GM19099 (cell line): ENCODE results near the gene PRSS27.

ENCODE experiments used
- POLR2A ChIP-seq: IDR thresholded peaks from 3 replicates; pipeline ENCODE4 v1.6.1; 2011; ENCODE audit warnings: low read depth; ENCODE audit not compliant: insufficient read length; ENCODE audit errors: extremely low read depth

PRSS27 gene

DNA sequence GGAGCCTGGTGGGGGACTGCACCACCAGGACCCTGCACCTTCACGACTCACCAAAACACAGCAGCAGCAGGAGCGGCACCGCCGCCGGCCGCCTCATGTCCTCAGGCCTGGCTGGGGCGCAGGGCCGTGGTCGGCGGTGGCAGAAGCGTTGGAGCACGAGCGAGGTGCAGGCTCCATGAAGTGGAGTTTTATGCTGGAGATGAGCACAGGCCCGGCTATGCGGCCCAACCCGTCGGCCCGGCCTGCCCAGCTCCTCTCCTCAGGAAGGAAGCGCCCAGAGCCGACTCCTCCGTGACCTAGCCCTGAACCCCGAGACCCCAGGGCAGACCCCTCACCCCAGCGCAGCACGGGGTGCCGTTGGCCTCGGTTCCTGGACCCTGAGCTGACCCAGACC is at the start of gene PRSS27:
Gene PRSS27, minus strand, starts transcription at position 161 of the 394 bp plus-strand sequence. Its CDS starts 64 bp downstream, at position 97.
- TF ChIP-seq POLR2A = no peak

DNA sequence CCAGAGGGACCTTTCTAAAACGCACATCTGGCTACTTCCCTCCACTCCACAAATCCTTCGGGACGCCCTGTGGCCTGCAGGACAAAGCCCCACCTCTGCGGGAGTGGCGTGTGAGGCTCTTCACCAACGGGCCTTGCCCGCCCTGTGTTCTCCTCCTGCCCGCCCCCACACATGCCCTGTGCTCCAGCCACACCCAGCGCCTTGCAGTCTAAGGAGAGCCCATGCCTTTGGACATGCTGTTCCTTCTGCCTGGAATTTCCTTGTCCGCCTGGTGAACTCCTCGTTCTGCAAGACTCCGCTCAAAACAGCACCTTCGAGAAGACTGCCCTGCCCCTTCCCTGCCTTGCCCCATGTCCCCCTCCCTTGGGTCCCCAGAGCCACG is 49.6 kb upstream of the PRSS27 start:
- no peak for TF ChIP-seq POLR2A

DNA sequence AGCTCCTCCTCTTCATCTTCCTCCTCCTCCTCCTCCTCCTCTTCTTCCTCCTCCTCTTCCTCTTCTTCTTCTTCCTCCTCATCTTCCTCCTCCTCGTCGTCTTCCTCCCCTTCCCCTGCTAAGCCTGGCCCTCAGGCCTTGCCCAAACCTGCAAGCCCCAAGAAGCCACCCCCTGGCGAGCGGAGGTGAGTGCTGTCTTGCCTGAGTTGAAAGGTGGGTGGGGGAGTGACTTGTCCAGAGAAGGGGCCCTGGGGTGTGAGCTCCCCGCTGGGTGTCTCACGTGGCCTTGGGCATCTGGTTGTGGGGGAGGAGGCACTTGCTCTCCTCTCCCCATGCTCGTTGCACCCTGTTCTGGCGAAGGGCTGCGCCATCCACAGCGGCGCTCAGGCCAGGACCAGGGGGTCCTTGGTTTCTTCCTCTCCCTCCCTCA is 49.1 kb upstream of the PRSS27 start:
- no peak for TF ChIP-seq POLR2A

DNA sequence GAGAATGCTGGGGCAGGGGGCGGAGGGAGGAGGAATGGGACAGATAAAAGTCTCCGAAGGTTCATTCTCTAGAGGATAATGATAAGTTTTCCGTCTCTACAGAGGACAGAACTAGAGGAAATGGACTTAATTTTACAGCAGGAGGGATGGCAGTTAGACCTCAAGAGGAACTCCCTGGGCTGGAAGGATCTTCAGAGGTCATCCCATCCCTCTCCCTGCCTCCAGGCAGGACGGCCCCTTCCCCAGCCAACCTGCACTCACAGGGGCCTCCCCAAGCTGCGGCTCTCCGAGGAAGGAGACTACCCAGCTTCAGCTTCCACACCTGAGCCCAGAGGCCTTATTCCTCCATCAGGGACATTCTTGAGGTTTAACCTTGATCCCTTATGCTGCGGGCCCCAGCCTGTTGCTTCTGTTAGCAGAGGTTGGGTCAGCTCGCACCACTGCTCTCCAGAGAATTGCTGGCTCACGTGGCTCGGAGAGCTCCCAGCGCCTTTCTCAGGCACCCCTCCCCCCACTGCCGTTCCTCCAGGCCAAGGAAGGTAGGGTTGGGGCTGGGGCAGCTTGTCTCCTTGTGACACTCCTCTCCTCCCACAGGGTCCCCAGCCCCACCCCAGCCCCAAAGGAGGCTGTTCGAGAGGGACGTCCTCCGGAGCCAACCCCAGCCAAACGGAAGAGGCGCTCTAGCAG is 48.5 kb upstream of the PRSS27 start:
- TF ChIP-seq POLR2A = no peak

DNA sequence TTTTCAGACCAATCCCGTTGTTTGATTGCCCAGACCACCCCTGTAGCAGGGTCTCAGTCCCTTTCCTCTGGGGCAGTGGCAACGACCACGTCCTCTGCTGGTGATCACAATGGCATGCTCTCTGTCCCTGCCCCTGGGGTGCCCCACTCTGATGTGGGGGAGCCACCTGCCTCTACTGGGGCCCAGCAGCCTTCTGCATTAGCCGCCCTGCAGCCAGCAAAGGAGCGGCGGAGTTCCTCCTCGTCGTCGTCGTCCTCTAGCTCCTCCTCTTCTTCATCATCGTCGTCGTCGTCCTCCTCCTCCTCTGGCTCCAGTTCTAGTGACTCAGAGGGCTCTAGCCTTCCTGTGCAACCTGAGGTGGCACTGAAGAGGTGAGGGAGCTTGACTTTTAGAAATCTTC is 47.9 kb upstream of the PRSS27 start:
- TF ChIP-seq POLR2A = no peak

DNA sequence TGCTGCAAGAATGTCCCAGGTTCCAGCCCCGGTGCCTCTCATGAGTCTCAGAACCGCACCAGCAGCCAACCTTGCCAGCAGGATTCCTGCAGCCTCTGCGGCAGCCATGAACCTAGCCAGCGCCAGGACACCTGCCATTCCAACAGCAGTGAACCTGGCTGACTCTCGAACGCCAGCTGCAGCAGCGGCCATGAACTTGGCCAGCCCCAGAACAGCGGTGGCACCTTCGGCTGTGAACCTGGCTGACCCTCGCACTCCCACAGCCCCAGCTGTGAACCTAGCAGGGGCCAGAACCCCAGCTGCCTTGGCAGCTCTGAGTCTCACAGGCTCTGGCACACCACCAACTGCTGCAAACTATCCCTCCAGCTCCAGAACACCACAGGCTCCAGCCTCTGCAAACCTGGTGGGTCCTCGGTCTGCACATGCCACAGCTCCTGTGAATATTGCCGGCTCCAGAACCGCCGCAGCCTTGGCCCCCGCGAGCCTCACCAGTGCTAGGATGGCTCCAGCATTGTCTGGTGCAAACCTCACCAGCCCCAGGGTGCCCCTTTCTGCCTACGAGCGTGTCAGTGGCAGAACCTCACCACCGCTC is 47.2 kb upstream of the PRSS27 start:
- no peak for TF ChIP-seq POLR2A

DNA sequence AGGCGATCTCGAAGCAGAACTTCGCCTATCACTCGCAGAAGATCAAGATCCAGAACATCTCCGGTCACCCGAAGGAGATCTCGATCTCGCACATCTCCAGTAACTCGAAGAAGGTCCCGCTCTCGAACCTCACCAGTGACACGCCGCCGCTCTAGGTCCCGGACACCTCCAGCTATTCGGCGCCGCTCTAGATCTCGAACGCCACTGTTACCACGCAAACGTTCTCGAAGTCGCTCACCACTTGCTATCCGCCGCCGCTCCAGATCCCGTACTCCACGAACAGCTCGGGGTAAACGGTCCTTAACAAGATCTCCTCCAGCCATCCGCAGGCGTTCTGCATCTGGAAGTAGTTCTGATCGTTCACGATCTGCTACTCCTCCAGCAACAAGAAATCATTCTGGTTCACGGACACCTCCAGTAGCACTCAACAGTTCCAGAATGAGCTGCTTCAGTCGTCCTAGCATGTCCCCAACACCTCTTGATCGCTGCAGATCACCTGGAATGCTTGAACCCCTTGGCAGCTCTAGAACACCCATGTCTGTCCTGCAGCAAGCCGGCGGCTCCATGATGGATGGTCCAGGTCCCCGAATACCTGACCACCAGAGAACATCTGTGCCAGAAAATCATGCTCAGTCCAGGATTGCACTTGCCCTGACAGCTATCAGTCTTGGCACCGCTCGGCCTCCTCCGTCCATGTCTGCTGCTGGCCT is 46.6 kb upstream of the PRSS27 start:
- no peak for TF ChIP-seq POLR2A

DNA sequence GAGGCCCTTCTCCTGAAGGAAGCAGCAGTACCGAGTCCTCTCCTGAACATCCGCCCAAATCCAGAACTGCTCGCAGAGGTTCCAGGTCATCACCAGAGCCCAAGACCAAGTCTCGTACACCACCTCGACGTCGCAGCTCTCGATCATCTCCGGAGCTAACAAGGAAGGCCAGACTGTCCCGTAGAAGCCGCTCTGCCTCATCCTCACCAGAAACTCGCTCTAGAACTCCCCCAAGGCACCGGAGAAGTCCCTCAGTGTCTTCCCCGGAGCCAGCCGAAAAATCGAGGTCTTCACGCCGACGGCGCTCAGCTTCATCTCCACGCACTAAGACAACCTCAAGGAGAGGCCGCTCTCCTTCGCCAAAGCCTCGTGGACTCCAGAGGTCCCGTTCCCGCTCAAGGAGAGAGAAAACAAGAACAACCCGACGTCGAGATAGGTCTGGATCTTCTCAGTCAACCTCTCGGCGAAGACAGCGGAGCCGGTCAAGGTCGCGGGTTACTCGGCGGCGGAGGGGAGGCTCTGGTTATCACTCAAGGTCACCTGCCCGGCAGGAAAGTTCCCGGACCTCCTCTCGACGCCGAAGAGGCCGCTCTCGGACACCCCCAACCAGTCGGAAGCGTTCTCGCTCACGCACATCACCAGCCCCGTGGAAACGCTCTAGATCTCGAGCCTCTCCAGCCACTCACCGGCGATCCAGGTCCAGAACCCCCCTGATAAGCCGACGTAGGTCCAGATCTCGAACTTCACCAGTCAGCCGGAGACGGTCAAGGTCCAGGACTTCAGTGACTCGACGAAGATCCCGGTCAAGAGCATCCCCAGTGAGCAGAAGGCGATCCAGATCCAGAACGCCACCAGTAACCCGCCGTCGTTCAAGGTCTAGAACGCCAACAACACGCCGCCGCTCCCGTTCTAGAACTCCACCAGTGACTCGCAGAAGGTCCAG is 45.7 kb upstream of the PRSS27 start:
- TF ChIP-seq POLR2A = no peak

DNA sequence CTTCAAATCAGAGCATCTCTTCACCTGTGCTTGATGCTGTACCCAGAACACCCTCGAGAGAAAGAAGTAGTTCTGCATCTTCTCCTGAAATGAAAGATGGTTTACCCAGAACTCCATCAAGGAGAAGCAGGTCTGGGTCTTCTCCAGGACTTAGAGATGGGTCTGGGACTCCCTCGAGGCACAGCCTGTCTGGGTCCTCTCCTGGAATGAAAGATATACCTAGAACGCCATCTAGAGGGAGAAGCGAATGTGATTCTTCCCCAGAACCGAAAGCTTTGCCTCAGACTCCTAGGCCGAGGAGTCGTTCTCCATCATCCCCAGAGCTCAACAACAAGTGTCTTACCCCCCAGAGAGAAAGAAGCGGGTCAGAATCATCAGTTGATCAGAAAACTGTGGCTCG is 44.7 kb upstream of the PRSS27 start:
- TF ChIP-seq POLR2A = no peak

DNA sequence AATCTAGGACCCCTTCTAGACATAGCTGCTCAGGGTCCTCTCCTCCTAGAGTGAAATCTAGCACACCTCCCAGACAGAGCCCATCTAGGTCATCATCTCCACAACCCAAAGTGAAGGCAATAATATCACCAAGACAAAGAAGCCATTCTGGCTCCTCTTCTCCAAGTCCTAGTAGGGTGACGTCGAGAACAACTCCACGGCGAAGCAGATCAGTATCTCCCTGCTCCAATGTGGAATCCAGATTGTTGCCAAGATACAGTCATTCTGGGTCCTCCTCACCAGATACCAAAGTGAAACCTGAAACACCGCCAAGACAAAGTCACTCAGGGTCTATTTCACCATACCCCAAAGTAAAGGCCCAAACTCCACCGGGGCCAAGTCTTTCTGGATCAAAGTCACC is 43.1 kb upstream of the PRSS27 start:
- no peak for TF ChIP-seq POLR2A

DNA sequence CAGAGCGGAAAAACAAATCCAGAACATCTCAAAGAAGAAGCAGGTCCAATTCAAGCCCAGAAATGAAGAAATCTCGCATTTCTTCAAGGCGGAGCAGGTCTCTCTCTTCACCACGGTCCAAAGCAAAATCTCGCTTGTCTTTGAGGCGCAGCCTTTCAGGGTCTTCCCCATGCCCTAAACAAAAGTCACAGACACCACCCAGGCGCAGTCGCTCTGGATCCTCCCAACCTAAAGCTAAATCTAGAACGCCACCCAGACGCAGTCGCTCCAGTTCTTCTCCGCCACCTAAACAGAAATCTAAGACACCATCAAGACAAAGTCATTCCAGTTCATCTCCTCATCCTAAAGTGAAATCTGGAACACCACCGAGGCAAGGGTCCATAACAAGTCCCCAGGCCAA is 42.7 kb upstream of the PRSS27 start:
- TF ChIP-seq POLR2A = no peak

DNA sequence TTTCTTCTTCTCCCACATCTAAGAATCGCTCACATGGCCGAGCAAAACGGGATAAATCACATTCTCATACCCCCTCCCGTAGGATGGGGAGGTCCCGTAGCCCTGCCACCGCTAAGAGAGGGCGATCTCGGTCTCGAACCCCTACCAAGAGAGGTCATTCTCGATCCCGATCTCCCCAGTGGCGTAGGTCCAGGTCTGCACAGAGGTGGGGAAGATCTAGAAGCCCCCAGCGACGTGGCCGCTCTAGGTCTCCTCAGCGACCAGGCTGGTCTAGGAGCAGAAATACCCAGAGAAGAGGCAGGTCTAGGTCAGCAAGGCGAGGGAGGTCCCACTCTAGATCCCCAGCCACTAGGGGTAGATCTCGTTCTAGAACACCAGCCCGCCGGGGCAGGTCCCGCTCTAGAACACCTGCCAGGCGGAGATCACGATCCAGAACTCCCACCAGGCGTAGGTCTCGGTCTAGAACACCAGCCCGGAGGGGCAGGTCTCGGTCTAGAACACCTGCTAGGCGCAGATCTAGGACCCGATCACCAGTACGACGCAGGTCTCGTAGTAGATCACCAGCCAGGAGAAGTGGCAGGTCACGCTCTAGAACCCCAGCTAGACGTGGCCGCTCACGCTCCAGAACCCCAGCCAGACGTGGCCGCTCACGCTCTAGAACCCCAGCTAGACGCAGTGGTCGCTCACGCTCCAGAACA is 42.0 kb upstream of the PRSS27 start:
- no peak for TF ChIP-seq POLR2A

DNA sequence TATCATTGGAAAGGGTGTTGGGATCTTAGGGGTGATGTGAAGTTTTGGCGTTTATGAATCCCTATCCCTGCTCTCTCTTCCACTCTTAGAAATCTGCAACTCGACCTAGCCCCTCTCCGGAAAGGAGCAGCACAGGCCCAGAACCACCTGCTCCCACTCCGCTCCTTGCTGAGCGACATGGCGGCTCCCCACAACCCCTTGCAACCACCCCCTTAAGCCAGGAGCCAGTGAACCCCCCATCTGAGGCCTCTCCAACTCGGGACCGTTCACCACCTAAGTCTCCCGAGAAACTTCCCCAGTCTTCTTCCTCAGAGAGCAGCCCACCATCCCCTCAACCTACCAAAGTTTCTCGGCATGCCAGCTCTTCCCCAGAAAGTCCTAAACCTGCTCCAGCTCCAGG is 41.4 kb upstream of the PRSS27 start:
- TF ChIP-seq POLR2A = no peak

DNA sequence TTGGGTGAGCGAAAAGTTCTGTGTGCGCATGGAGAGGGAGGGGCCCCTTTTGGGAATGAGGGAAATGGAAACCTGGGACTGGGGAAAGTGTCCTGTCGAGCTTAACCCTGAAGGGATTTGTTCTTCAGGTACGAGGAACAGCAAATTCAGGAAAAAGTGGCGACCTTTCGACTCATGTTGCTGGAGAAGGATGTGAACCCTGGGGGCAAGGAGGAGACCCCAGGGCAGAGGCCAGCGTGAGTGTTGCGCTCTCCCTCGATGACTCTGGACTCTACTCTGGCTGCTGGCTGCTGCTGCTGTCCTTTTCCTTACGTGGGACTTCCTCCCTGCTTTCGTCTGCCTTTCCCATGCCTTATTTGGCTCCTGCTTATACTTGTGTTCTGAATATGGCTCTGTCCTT is 37.3 kb upstream of the PRSS27 start:
- TF ChIP-seq POLR2A = no peak

DNA sequence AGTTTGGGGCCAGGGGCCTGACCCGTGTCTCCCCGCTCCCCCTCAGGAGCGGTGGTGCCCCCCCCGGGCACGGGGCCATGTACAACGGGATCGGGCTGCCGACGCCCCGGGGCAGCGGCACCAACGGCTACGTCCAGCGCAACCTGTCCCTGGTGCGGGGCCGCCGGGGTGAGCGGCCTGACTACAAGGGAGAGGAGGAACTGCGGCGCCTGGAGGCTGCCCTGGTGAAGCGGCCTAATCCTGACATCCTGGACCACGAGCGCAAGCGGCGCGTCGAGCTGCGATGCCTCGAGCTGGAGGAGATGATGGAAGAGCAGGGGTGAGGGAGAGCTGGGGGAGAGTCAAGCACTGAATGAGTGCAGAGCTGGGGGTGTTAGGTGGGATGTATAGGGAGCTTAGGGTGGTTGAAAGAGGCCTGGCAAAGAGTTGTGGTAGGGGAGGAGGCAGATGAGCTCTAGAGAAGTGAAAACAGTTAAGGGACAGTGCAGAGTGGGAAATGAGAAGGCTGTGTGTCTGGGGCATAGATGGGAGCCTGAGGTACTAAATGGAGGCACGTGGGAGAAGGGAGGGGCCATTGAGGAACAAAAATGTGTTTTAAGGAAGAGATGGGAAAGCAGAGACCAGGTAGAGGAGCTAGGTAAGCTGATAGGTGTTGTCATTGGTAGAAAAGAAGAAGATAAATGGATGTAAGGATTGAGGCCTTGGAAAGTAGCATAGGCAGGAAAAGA is 36.4 kb upstream of the PRSS27 start:
- no peak for TF ChIP-seq POLR2A

DNA sequence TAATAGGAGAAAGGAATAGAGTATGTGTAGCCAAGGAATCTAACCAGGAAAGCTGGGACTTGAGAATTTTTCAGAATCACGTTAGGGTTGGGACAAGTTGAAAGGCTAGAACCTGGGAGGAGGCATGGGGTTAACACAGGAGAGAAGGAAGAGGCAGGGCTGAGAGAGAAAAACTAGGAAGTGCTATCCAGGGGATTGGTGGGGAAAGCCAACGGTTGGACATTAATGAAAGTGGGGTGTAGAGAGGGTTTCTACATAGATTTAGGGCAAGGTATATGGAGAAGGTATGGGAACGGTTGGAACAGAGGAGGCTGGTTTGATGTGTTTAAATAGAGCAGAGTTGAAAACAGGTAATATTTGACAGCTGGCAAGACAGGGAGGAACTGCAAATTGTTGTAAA is 35.1 kb upstream of the PRSS27 start:
- no peak for TF ChIP-seq POLR2A
